SH-SY5Y (cell line): ENCODE results near the gene LAMC3.

ENCODE experiments used
- GATA2 ChIP-seq: IDR thresholded peaks from 2 replicates; pipeline ENCODE4 v1.6.1; 2011; ENCODE audit warnings: mild to moderate bottlenecking, low read depth, low read length
- GATA3 ChIP-seq: IDR thresholded peaks from 2 replicates; pipeline ENCODE4 v1.6.1; 2011; ENCODE audit warnings: low read depth, mild to moderate bottlenecking, low read length, moderate library complexity

The LAMC3 gene

GRCh38 chr9:130984521-130984920 is 24.5 kb upstream of the LAMC3 start:
- TF ChIP-seq GATA2 (no peak), GATA3 (no peak)

- no peak for TF ChIP-seq GATA2
These were observed 23.9 kb upstream of the LAMC3 start for GRCh38 chr9:130985029-130985428.

- no peak for TF ChIP-seq GATA3
- TF ChIP-seq GATA2, result no peak
These were observed 23.3 kb upstream of the LAMC3 start for GRCh38 chr9:130985606-130986162.

- no peak for TF ChIP-seq GATA3
- TF ChIP-seq GATA2, result no peak
These were observed 22.5 kb upstream of the LAMC3 start for GRCh38 chr9:130986356-130986965.

- TF ChIP-seq GATA3, result no peak
These were observed 21.9 kb upstream of the LAMC3 start for GRCh38 chr9:130987054-130987453.

- TF ChIP-seq GATA2, result no peak
- no peak for TF ChIP-seq GATA3
These were observed 21.1 kb upstream of the LAMC3 start for GRCh38 chr9:130987738-130988399.

- TF ChIP-seq GATA3 (no peak), GATA2 (no peak)
These were observed 20.6 kb upstream of the LAMC3 start for GRCh38 chr9:130988400-130988747.

GRCh38 chr9:130988905-130989304 is 20.1 kb upstream of the LAMC3 start:
- no peak for TF ChIP-seq GATA3
- TF ChIP-seq GATA2, result peak; percentile 51; the same call in 1 of the 2 replicates

- TF ChIP-seq GATA2 (no peak), GATA3 (no peak)
These were observed 19.6 kb upstream of the LAMC3 start for GRCh38 chr9:130989391-130989790.

- TF ChIP-seq GATA3 (no peak), GATA2 (no peak)
These were observed 19.1 kb upstream of the LAMC3 start for GRCh38 chr9:130989891-130990290.

- TF ChIP-seq GATA3, result no peak
These were observed 18.5 kb upstream of the LAMC3 start for GRCh38 chr9:130990306-130990977.

- no peak for TF ChIP-seq GATA3
- TF ChIP-seq GATA2, result no peak
These were observed 17.8 kb upstream of the LAMC3 start for GRCh38 chr9:130990978-130991777.

GRCh38 chr9:130991778-130992681 is 16.9 kb upstream of the LAMC3 start:
- TF ChIP-seq GATA2 (no peak), GATA3 (no peak)
